H9 (cell line): ENCODE measurements around the gene SNRPB2. TPM values are rescaled to one million over a fixed set of nuclear protein-coding genes. Genes with fewer than 3 reads are reported as not detected.

ENCODE experiments used
- DNase-seq: peaks from one replicate; pipeline ENCODE4 v3.0.0-alpha.2; 2017
- H2AFZ ChIP-seq: one replicate; pipeline ENCODE4 v1.6.1; 2013; ENCODE audit warnings: mild to moderate bottlenecking, low read length, control low read depth, moderate library complexity
- H2AK5ac ChIP-seq: 2 replicates; pipeline ENCODE4 v1.6.1; 2013; ENCODE audit warnings: low read length, control low read depth, mixed read lengths; ENCODE audit not compliant: insufficient read length
- H2BK120ac ChIP-seq: one replicate; pipeline ENCODE4 v1.6.1; 2013; ENCODE audit warnings: low read depth, mild to moderate bottlenecking, low read length, control low read depth, inconsistent platforms; ENCODE audit not compliant: poor library complexity, severe bottlenecking
- H2BK12ac ChIP-seq: 2 replicates; pipeline ENCODE4 v1.6.1; 2013; ENCODE audit warnings: low read length, control low read depth, mixed read lengths, low read depth; ENCODE audit not compliant: insufficient read length
- H2BK15ac ChIP-seq: 2 replicates; pipeline ENCODE4 v1.6.1; 2013; ENCODE audit warnings: low read depth, low read length, control low read depth
- H2BK20ac ChIP-seq: one replicate; pipeline ENCODE4 v1.6.1; 2013; ENCODE audit warnings: low read depth, mild to moderate bottlenecking, low read length, control low read depth, inconsistent platforms; ENCODE audit not compliant: poor library complexity, severe bottlenecking
- H2BK5ac ChIP-seq: 2 replicates; pipeline ENCODE4 v1.6.1; 2013; ENCODE audit warnings: low read length, control low read depth, mixed read lengths; ENCODE audit not compliant: insufficient read length
- H3K14ac ChIP-seq: 2 replicates; pipeline ENCODE4 v1.6.1; 2013; ENCODE audit warnings: low read length, control low read depth; ENCODE audit not compliant: insufficient read depth
- H3K18ac ChIP-seq: 2 replicates; pipeline ENCODE4 v1.6.1; 2013; ENCODE audit warnings: low read depth, mild to moderate bottlenecking, mixed read lengths, low read length, control low read depth; ENCODE audit not compliant: insufficient read length
- H3K23ac ChIP-seq: 2 replicates; pipeline ENCODE4 v1.6.1; 2013; ENCODE audit warnings: low read length, control low read depth, mixed read lengths, low read depth; ENCODE audit not compliant: insufficient read length
- H3K23me2 ChIP-seq: 2 replicates; pipeline ENCODE4 v1.6.1; 2013; ENCODE audit warnings: low read depth, mild to moderate bottlenecking, mixed read lengths, low read length, control low read depth; ENCODE audit not compliant: insufficient read length, poor library complexity, severe bottlenecking
- H3K27ac ChIP-seq: 2 replicates; pipeline ENCODE4 v1.5.1; 2013; ENCODE audit warnings: low read length, control low read depth, mixed read lengths, low read depth; ENCODE audit not compliant: insufficient read length
- H3K27me3 ChIP-seq: 2 replicates; pipeline ENCODE4 v1.6.1; 2013; ENCODE audit warnings: low read length, control low read depth, inconsistent platforms; ENCODE audit not compliant: insufficient read depth
- H3K4ac ChIP-seq: 2 replicates; pipeline ENCODE4 v1.6.1; 2013; ENCODE audit warnings: low read depth, mild to moderate bottlenecking, control low read depth, inconsistent platforms, low read length, moderate library complexity
- H3K4me1 ChIP-seq: 2 replicates; pipeline ENCODE4 v1.6.1; 2013; ENCODE audit warnings: low read length, control low read depth, inconsistent platforms; ENCODE audit not compliant: insufficient read depth
- H3K4me2 ChIP-seq: 2 replicates; pipeline ENCODE4 v1.6.1; 2013; ENCODE audit warnings: low read length, control low read depth, mixed read lengths; ENCODE audit not compliant: insufficient read length, insufficient read depth
- H3K56ac ChIP-seq: 2 replicates; pipeline ENCODE4 v1.6.1; 2013; ENCODE audit warnings: low read depth, mild to moderate bottlenecking, mixed read lengths, low read length, control low read depth; ENCODE audit not compliant: insufficient read length
- H3K79me1 ChIP-seq: 2 replicates; pipeline ENCODE4 v1.6.1; 2013; ENCODE audit warnings: low read depth, mild to moderate bottlenecking, moderate library complexity, low read length, control low read depth, inconsistent platforms; ENCODE audit not compliant: insufficient read depth, poor library complexity, severe bottlenecking
- H3K79me2 ChIP-seq: 2 replicates; pipeline ENCODE4 v1.6.1; 2013; ENCODE audit warnings: low read length, control low read depth, inconsistent platforms; ENCODE audit not compliant: insufficient read depth
- H3K9ac ChIP-seq: 2 replicates; pipeline ENCODE4 v1.6.1; 2013; ENCODE audit warnings: low read length, control low read depth, mixed read lengths; ENCODE audit not compliant: insufficient read length; ENCODE audit errors: extremely low read depth
- H3K9me3 ChIP-seq: one replicate; pipeline ENCODE4 v1.6.1; 2013; ENCODE audit warnings: low read depth, low read length, inconsistent platforms; ENCODE audit not compliant: control insufficient read depth
- H3T11ph ChIP-seq: one replicate; pipeline ENCODE4 v1.6.1; 2013; ENCODE audit warnings: mild to moderate bottlenecking, low read length, control low read depth, inconsistent platforms
- H4K20me1 ChIP-seq: one replicate; pipeline ENCODE4 v1.6.1; 2013; ENCODE audit not compliant: control insufficient read depth, insufficient read length, insufficient read depth
- H4K5ac ChIP-seq: 2 replicates; pipeline ENCODE4 v1.6.1; 2013; ENCODE audit warnings: low read depth, mild to moderate bottlenecking, mixed read lengths, low read length, control low read depth; ENCODE audit not compliant: insufficient read length
- H4K8ac ChIP-seq: replicated peaks from 2 replicates; pipeline ENCODE4 v1.6.1; 2013; ENCODE audit warnings: low read length, control low read depth, mixed read lengths, low read depth; ENCODE audit not compliant: insufficient read length
- H4K91ac ChIP-seq: 2 replicates; pipeline ENCODE4 v1.6.1; 2013; ENCODE audit warnings: low read depth, mild to moderate bottlenecking, moderate library complexity, mixed read lengths, low read length, control low read depth; ENCODE audit not compliant: insufficient read length
- H3K27ac Mint-ChIP-seq, 3 experiments: 2 replicates in 2 of 3; 3 replicates in 1 of 3; pipeline ENCODE4 v1.8.0; 2020 to 2021; ENCODE audit warnings: mixed read lengths in 3 of 3, mild to moderate bottlenecking in 1 of 3, moderate library complexity in 1 of 3
- H3K27me3 Mint-ChIP-seq: 2 replicates; pipeline ENCODE4 v1.8.0; 2021; ENCODE audit warnings: low read depth, mild to moderate bottlenecking, moderate library complexity, mixed read lengths
- H3K36me3 Mint-ChIP-seq, 3 experiments: 2 replicates in 2 of 3; 3 replicates in 1 of 3; pipeline ENCODE4 v1.8.0; 2020 to 2021; ENCODE audit warnings: low read depth in 3 of 3, mixed read lengths in 3 of 3; ENCODE audit not compliant: insufficient read depth in 1 of 3
- H3K4me1 Mint-ChIP-seq, 2 experiments: 2 replicates each; pipeline ENCODE4 v1.8.0; 2020; ENCODE audit warnings: mixed read lengths in 2 of 2
- H3K4me3 Mint-ChIP-seq, 2 experiments: 2 replicates in 1 of 2; 3 replicates in 1 of 2; pipeline ENCODE4 v1.8.0; 2020 to 2021; ENCODE audit warnings: mild to moderate bottlenecking in 2 of 2, mixed read lengths in 2 of 2, moderate library complexity in 1 of 2
- H3K9me3 Mint-ChIP-seq, 2 experiments: 2 replicates in 1 of 2; 3 replicates in 1 of 2; pipeline ENCODE4 v1.8.0; 2020; ENCODE audit warnings: mild to moderate bottlenecking in 2 of 2, mixed read lengths in 2 of 2, moderate library complexity in 1 of 2
- WGBS: extraction: QIAGEN DNeasy Blood & Tissue Kit; methylation state at CpG from one replicate; pipeline ENCODE4 v1.1.7; 2013; ENCODE audit warnings: missing lambda C conversion rate, low lambda C conversion rate, mixed read lengths; ENCODE audit not compliant: insufficient read length; ENCODE audit errors: extremely low coverage; 5-methylcytosine and 5-hydroxymethylcytosine counted together
- total RNA-seq: library from RNA; stranded (reverse); gene quantifications from 2 replicates; pipeline ENCODE4 v1.2.1, GENCODE V29; 2021
- TF ChIP-seq, protein P1 (sequence below): fragments of 200-600 bp; sonication (generic); conservative IDR thresholded peaks from 3 replicates; pipeline ENCODE4 v1.8.0; 2021; ENCODE audit warnings: antibody characterized with exemption, mild to moderate bottlenecking

Gene SNRPB2
- total RNA-seq, 1 experiment from 2014 or later: 93.2 TPM

GRCh38 chr20:16761305-16761829 is 31.5 kb downstream of the SNRPB2 start:
- H3K4me1 ChIP-seq: 0 out of 2 replicates have a peak, but pooled peaks cover 2% of the 10 kb centered on the region
- H2BK12ac ChIP-seq: no peak overlapping the region
- no peaks in the 10 kb centered on the region for H3K27me3 ChIP-seq
- no peaks in the 10 kb centered on the region for H3K79me1 ChIP-seq
- H3T11ph ChIP-seq: no peak overlapping the region
- no peak overlapping the region for H3K18ac ChIP-seq
- TF ChIP-seq, protein P1, sequence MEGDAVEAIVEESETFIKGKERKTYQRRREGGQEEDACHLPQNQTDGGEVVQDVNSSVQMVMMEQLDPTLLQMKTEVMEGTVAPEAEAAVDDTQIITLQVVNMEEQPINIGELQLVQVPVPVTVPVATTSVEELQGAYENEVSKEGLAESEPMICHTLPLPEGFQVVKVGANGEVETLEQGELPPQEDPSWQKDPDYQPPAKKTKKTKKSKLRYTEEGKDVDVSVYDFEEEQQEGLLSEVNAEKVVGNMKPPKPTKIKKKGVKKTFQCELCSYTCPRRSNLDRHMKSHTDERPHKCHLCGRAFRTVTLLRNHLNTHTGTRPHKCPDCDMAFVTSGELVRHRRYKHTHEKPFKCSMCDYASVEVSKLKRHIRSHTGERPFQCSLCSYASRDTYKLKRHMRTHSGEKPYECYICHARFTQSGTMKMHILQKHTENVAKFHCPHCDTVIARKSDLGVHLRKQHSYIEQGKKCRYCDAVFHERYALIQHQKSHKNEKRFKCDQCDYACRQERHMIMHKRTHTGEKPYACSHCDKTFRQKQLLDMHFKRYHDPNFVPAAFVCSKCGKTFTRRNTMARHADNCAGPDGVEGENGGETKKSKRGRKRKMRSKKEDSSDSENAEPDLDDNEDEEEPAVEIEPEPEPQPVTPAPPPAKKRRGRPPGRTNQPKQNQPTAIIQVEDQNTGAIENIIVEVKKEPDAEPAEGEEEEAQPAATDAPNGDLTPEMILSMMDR: peak; percentile 87
- no peak overlapping the region for H3K27ac ChIP-seq
- peaks cover 1 to 20% (median 3%) of the 10 kb centered on the region in 3 experiments; a peak in 3 of 7 replicates for H3K36me3 Mint-ChIP-seq
- no peak overlapping the region for H3K14ac ChIP-seq
- H3K27me3 Mint-ChIP-seq: no peaks in the 10 kb centered on the region; the same call in none of the 2 replicates
- no peak overlapping the region for H3K4me3 Mint-ChIP-seq
- no CpG with 5 or more reads among the region's 3 CpGs for whole genome bisulfite sequencing
- no peak overlapping the region for H4K8ac ChIP-seq
- H3K4me1 Mint-ChIP-seq: peaks cover 17 to 21% of the 10 kb centered on the region in 2 experiments
- no peak overlapping the region for H2BK120ac ChIP-seq
- H3K9me3 Mint-ChIP-seq: peaks cover 9 to 11% of the 10 kb centered on the region in 2 experiments
- no peak overlapping the region for H2AFZ ChIP-seq
- H3K4me2 ChIP-seq: no peak overlapping the region
- H2BK15ac ChIP-seq: no peak overlapping the region
- H4K20me1 ChIP-seq: no peaks in the 10 kb centered on the region
- H2BK20ac ChIP-seq: no peak overlapping the region
- no peaks in the 10 kb centered on the region for H3K79me2 ChIP-seq
- DNase-seq: peak; percentile 70
- H3K9me3 ChIP-seq: no peaks in the 10 kb centered on the region
- no peak overlapping the region for H4K5ac ChIP-seq
- H4K91ac ChIP-seq: no peak overlapping the region
- H3K23ac ChIP-seq: no peak overlapping the region
- no peak overlapping the region for H2BK5ac ChIP-seq
- no peak overlapping the region for H2AK5ac ChIP-seq
- H3K23me2 ChIP-seq: no peaks in the 10 kb centered on the region
- H3K9ac ChIP-seq: no peak overlapping the region
- no peak overlapping the region for H3K56ac ChIP-seq
- no peak overlapping the region for H3K4ac ChIP-seq
- H3K27ac Mint-ChIP-seq: no peak overlapping the region
